DMS 273 (cell line): ENCODE results near the gene PCYT2.

Experiments
- DNase-seq: peaks from one replicate; lab custom pipeline; 2025; ENCODE audit not compliant: unreplicated experiment; lab: John Stamatoyannopoulos, UW

PCYT2 gene

GRCh38 chr17:81914103-81914850, 3.1 kb upstream of the PCYT2 start:
- no peak for DNase-seq

DNA sequence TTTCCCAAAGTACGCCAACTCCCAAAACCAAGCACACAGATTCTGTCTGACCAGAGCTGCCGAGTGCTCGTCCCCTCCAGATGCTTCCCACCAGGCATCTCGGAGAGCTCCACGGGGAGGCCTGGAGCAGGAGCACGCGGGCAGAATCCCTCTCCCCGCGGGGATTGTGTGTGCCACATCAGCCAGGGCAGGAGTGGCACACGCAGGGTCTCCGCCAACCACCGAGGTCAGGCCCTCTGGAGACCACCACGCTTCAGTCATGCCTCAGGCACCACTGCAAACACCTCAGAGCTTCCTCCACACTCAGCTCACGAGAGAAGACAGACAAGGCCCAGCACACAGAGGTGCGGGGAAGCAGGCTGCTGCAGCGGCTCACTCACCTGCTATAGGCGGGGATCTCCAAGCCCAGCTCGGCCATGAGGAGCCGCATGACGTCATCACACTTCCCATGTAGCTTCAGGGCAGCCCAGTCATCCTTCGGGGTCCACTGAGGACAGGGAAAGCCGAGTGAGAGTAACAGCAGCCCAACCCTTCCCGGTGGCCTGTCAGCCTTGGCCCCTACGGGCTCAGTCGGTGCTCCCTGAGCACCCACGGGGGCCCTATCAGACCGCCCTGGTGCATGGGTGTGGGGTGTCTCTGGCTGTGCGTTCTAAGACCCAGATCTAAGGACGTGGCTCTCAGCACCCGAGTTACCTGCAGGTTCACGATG, 2.3 kb upstream of the PCYT2 start:
- no peak for DNase-seq

DNA sequence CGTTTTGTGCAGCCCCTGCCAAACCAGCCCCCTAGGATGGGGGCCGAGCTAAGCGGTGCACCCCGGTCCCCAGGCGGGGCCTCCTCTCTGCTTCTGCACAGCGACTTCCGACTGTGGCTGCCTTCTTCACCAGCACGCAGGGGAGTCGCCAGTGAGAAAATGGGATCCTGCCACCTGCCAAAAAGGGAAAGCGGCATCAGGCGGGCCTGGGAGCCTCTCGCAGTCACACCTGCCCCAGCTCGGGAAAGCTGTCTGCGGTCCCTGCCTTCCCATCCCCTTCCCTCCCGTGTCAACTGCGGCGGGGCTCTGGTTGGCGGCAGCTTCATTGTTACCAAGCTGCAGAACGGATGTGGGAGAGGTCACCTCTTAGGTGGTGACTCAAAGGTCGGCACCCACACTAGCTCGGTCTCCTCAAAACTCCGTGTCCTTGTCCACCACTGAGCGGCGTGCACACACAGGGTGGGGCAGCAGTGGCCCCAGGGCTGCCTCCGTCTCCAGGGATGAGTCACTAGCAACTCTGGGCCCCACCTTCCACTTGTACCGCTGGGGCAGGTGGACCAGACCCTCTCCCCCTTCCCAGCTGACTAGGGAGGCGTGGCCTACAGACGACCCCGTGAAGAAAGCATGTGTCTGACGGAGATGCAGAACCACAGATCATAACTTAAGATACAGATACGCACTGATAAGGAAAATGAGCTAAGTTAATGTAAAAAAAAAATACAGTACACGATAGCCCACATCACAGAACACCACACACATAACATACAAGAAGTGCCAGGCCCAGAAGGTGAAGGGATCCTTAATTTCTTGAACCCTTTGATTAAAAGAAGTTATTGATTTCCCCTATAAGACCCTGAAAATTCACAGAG, 1.5 kb upstream of the PCYT2 start:
- DNase-seq = no peak

DNA sequence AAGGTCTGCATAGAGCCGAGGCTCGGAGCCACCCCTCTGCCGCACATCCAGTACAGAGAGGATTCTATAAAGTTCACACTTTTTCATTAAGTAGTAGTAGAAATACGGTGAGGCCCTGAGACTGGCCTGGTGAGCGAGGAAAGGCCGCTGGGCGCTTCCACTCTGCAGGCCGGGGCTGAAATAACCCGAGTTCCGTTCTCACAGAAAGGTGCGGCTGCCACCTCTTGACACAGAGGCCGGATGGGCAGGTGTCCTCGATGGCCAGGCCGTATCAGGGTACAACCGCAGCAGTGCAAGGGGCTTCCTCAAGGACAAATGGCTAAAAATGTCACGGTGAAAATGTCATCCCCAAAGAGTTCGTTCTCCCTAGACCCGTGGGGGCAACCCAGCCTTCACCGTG, 770 bp upstream of the PCYT2 start:
- no peak for DNase-seq

DNA sequence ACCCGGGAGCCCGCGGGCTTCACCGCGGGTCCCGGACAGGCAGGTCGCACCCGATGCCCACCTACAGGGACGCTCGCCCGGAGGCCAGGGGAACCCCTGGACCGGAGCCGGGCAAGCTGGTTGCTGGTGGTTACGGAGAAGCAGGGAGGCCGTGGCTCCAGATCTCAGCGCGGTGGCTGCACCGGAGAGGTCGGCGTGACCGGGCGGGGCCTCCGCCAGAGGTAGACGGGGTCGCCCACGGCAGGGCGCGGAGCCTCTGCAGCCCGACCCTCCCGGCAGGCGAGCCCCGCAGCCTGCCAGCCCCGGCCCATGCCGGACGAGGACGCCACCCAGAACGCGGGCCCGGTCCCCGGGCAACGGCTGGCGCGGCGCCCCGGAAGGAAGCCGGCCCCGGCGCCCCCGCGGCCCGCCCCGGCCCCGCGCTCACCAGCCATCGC, 341 bp downstream of the PCYT2 start:
- peak; percentile 63 for DNase-seq

- peak; percentile 42 for DNase-seq
Observed at GRCh38 chr17:81909966-81910839, 996 bp downstream of the PCYT2 start.

- no peak for DNase-seq
Observed at GRCh38 chr17:81909231-81909630, 2.0 kb downstream of the PCYT2 start.

GRCh38 chr17:81908793-81909192, 2.4 kb downstream of the PCYT2 start:
- no peak for DNase-seq

DNA sequence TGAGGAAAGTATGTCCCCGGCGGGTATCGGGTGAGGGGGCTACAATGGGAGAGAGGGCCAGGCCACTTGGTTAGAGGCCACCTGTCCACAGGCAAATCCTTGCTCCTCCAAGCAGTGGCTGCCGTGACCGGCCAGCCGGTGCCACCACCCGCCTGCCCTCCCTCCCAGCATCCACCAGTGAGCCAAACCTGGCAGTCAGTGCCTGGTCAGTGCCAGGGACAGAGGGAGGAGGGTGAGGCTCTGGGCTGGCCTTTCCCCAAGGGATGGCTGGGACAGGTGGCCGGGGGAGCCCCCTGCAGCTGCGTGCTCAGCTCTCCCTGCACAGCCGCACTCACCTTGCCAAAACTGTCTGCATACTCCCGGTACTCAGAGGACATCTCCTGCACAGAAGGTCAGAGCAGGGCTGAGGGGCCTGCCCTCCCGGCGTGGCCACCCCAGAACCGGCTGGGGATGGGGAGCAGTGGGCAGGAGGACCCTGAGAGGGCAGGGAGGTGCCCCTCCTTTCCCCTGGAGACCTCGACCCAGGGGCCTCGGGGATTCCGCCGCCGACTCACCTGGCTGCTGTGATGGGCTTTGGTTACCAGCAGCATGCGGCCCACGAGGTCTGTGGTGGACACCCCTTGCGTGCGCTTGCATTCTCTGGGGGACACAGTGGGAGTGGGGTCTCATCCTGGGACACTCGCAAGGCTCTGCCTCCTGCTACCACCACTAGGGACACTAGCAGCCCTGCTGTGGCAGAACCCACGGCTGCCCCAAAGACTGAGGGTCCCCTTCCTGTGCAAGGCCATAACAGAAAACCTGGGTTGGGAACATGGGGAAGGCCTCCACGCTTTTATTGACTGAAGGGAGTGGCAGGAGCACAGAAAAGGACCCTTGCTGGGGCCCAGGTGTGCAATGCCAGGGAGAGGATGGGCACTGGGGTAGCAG, 3.7 kb downstream of the PCYT2 start:
- DNase-seq = no peak

GRCh38 chr17:81906476-81907218, 4.6 kb downstream of the PCYT2 start:
- DNase-seq = peak; percentile 36

- DNase-seq = no peak
Observed at GRCh38 chr17:81905993-81906392, 5.2 kb downstream of the PCYT2 start.

DNA sequence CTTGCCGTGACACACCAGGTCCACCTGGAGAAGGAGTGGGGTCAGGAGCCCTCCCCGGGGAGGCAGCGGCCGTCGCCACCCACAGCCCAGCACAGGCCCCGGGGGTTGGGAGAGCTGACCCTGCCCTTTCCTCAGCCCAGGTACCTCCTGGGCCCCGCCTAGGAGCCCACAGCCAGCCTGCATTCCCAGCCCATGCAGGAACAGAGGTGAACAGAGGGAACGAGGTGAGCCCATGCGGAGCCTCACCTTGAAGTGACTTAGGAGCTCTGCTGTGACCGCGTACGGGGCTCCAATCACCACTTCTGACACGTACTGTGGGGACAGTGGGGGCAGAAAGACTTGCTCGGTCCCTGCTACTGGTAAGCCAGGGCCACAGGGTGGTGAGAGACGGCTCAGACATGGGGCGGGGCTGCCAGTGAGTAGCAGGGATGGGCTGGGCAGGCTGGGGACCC, 5.7 kb downstream of the PCYT2 start:
- no peak for DNase-seq

DNA sequence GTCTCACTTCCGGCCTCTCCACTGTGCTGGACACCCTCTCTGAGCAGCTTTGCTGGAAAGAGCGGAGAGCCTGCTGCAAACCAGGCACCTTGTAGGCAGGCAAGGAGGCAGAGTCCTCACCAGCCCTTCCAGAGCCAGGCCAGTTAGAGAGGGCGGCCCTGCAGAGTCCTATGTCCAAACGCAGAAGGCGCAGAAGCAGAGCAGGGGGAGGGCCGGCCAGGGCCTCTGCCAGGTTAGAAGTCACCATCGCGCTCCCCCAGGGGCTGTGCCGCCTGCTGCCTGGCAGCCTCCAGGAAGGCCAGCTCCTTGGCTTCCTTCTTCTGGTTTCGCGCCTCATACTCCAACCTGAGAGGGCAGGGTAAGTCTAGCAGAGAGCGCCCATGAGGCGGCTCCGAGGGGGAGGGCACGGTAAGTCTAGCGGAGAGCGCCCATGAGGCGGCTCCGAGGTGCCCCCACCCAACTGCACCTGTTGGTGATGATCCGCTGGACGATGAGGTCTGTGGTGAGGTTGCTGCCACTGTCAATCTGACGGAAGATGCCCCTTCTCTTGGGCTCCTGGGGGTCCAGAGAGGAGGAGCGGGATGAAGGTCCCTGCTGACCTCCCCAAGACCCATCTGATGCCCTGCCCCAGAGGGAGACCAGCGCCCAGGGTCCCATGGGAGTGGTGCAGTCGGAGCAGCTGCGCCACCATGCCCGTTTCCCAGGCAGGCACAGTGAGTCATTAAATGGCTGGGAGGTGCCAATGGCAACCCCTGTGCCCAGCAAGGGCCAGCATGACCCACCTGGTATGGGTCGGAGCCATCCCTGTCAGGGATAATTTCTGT, 6.4 kb downstream of the PCYT2 start:
- DNase-seq = no peak

- no peak for DNase-seq
Observed at GRCh38 chr17:81903896-81904599, 7.2 kb downstream of the PCYT2 start.

DNA sequence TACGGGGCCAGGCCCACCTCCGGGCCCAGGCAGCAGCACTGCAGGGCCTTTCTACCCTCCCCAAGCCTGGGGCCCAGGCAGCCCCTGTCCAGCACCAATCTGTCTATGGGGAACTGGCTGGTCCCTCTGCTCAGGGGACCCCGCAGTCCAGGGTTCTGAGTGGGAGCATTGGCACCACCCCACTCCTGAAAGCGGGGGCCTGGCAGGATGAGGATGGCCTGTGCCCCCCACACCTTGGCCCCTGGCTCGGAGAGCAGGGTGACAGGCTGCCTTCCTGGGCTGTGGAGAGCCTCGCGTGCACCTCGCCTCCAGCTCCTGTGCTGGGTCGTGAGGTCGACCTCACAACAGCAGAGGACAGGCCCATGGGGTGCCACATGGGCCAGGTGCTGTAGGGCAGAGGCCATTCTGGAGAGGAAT, 7.8 kb downstream of the PCYT2 start:
- DNase-seq = no peak

DNA sequence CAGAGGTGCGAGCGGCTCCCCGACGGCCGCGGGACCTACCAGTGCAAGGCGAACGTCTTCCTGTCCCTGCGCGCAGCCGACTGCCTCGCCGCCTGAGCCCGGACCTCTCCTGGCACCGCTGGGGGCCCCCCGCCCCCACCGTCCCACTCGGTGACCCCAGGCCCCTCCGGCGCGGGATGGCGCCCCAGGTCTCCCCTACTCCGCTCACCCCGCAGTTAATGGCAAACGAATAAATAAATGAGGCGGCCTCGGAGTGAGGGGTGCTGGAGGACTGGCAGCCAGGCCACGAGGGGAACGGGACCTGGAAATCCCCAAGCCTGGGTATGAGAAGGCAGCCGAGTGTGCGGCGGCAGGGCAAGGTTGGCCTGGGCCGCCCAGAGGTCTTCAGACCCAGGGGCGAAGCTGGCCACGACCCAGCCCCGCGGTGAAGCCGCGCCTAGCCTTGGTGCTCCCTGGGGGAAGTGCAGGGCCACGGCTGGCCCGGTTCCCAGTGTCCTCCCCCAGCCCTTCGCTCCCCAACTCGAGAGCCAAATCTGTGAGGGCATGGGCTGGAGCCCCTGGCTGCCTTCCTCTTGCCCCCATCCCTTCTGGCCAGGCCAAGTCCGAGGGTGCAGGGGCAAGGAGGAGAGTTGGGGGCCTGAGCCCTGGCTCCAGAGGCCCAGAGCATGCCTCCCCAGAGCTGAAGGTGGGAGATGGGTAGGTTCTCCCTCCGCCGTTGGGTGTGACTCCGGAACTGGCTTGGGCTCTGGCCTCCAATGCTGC, 8.4 kb downstream of the PCYT2 start:
- no peak for DNase-seq
